ENCODE results near the gene IL1RAPL2. TPM values are rescaled to one million over a fixed set of nuclear protein-coding genes. Genes with fewer than 3 reads are reported as not detected.

Gene IL1RAPL2
- total and polyA plus RNA-seq, 10 of the 15 experiments (the other 5 are each of a cell fraction or from before 2014, with no cell fraction given), result 0.19 TPM; not detected in 9

- no peaks in the 10 kb centered on the region for H3K36me3 ChIP-seq (ENCODE audit: control insufficient read depth in 2 of 2, insufficient read depth in 2 of 2, low read length in 1 of 2)
- SMC1A ChIA-PET (ENCODE audit: uncharacterized antibody, unreplicated experiment), result no interaction called here
- RAD21 ChIA-PET (ENCODE audit: unreplicated experiment), result no interaction called here
- in situ Hi-C loops (cut with MboI) (no loop called here), intact Hi-C loops (cut with micrococcal nuclease; ENCODE audit: unreplicated experiment) (no loop called here)
- BruUV-seq (replicated peaks), result no TSS peak
- no peak overlapping the region for H3K27ac ChIP-seq (ENCODE audit: control insufficient read depth, insufficient read depth)
- WGBS (ENCODE audit: insufficient coverage, insufficient replicate concordance, low lambda C conversion rate, missing lambda C conversion rate), result 61% methylated on average over 2 of the region's 2 CpGs
- TF ChIP-seq IRF4 (IDR thresholded peaks at IDR 0.05; ENCODE audit: low read depth, low read length) (no peak), SMC3 (IDR thresholded peaks at IDR 0.05; ENCODE audit: borderline replicate concordance, low read length) (no peak), NFIC (IDR thresholded peaks at IDR 0.05; ENCODE audit: low read depth, low read length) (no peak), NFYB (IDR thresholded peaks at IDR 0.05; ENCODE audit: insufficient read depth, low read depth, low read length) (no peak), MTA3 (IDR thresholded peaks at IDR 0.05; ENCODE audit: borderline replicate concordance, low read length) (no peak), ZNF207 (IDR thresholded peaks at IDR 0.05; ENCODE audit: borderline replicate concordance) (no peak), PKNOX1 (IDR thresholded peaks at IDR 0.05) (no peak), NFYA (IDR thresholded peaks at IDR 0.05; ENCODE audit: borderline replicate concordance, low read depth, low read length) (no peak), BRCA1 (IDR thresholded peaks at IDR 0.05; ENCODE audit: low read depth, low read length) (no peak), CREM (IDR thresholded peaks at IDR 0.05; ENCODE audit: low read depth) (no peak), RCOR1 (conservative IDR thresholded peaks at IDR 0.05; ENCODE audit: low read depth, low read length) (no peak), ZZZ3 (IDR thresholded peaks at IDR 0.05; ENCODE audit: control insufficient read depth, insufficient read length, low read depth) (no peak), HDAC2 (IDR thresholded peaks at IDR 0.05) (no peak), ZNF217 (IDR thresholded peaks at IDR 0.05) (no peak), FOS (IDR thresholded peaks at IDR 0.05; ENCODE audit: borderline replicate concordance, extremely low read depth, insufficient read length) (no peak), CHD2 (IDR thresholded peaks at IDR 0.05; ENCODE audit: borderline replicate concordance, low read depth, low read length) (no peak)
- TF ChIP-seq, protein P1, sequence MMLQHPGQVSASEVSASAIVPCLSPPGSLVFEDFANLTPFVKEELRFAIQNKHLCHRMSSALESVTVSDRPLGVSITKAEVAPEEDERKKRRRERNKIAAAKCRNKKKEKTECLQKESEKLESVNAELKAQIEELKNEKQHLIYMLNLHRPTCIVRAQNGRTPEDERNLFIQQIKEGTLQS (IDR thresholded peaks at IDR 0.05; ENCODE audit: borderline replicate concordance, extremely low read depth, low read depth, low read length), result no peak
- TF ChIP-seq, protein P2, sequence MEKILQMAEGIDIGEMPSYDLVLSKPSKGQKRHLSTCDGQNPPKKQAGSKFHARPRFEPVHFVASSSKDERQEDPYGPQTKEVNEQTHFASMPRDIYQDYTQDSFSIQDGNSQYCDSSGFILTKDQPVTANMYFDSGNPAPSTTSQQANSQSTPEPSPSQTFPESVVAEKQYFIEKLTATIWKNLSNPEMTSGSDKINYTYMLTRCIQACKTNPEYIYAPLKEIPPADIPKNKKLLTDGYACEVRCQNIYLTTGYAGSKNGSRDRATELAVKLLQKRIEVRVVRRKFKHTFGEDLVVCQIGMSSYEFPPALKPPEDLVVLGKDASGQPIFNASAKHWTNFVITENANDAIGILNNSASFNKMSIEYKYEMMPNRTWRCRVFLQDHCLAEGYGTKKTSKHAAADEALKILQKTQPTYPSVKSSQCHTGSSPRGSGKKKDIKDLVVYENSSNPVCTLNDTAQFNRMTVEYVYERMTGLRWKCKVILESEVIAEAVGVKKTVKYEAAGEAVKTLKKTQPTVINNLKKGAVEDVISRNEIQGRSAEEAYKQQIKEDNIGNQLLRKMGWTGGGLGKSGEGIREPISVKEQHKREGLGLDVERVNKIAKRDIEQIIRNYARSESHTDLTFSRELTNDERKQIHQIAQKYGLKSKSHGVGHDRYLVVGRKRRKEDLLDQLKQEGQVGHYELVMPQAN (conservative IDR thresholded peaks at IDR 0.05), result no peak
- TF ChIP-seq, protein P3, sequence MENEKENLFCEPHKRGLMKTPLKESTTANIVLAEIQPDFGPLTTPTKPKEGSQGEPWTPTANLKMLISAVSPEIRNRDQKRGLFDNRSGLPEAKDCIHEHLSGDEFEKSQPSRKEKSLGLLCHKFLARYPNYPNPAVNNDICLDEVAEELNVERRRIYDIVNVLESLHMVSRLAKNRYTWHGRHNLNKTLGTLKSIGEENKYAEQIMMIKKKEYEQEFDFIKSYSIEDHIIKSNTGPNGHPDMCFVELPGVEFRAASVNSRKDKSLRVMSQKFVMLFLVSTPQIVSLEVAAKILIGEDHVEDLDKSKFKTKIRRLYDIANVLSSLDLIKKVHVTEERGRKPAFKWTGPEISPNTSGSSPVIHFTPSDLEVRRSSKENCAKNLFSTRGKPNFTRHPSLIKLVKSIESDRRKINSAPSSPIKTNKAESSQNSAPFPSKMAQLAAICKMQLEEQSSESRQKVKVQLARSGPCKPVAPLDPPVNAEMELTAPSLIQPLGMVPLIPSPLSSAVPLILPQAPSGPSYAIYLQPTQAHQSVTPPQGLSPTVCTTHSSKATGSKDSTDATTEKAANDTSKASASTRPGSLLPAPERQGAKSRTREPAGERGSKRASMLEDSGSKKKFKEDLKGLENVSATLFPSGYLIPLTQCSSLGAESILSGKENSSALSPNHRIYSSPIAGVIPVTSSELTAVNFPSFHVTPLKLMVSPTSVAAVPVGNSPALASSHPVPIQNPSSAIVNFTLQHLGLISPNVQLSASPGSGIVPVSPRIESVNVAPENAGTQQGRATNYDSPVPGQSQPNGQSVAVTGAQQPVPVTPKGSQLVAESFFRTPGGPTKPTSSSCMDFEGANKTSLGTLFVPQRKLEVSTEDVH (IDR thresholded peaks at IDR 0.05; ENCODE audit: low read depth, partially characterized antibody), result no peak
- CTCF ChIA-PET, result no interaction called here
- no peak overlapping the region for H3K4me3 ChIP-seq
- H3K79me2 ChIP-seq (ENCODE audit: control insufficient read depth, insufficient read depth, low read length), result no peaks in the 10 kb centered on the region
- no peaks in the 10 kb centered on the region for H3K9me3 ChIP-seq (replicated peaks; ENCODE audit: control insufficient read depth, insufficient read depth, low read length)
- no peaks in the 10 kb centered on the region for H4K20me1 ChIP-seq (ENCODE audit: control insufficient read depth, insufficient read depth)
- no peak for ATAC-seq
- H2AFZ ChIP-seq (ENCODE audit: control insufficient read depth, low read depth, low read length), result no peak overlapping the region
- no peak overlapping the region for H3K9ac ChIP-seq (ENCODE audit: control insufficient read depth, insufficient read depth, low read length)
- FAIRE-seq, result no peak
- no peaks in the 10 kb centered on the region for H3K4me1 ChIP-seq (ENCODE audit: control insufficient read depth, insufficient read depth, low read length)
- no peak for DNase-seq (ENCODE audit: low read depth, low spot score)
- H3K27me3 ChIP-seq (replicated peaks in 1 of 2; ENCODE audit: control insufficient read depth in 2 of 2, insufficient read depth in 2 of 2, low read length in 1 of 2), result no peaks in the 10 kb centered on the region
- POLR2A ChIA-PET, result no interaction called here
- H3K4me2 ChIP-seq (ENCODE audit: control insufficient read depth, insufficient read depth), result no peak overlapping the region
Measured at GRCh38 chrX:105608745-105609144, 1042.7 kb downstream of the IL1RAPL2 start.
